HUES6 (cell line): Measurements from ENCODE around the gene BRINP1.

ENCODE experiments used
- H3K27ac ChIP-seq: 2 replicates; pipeline ENCODE4 v1.7.0; 2013; ENCODE audit warnings: low read depth, mild to moderate bottlenecking, low read length, inconsistent platforms
- H3K27me3 ChIP-seq: 2 replicates; pipeline ENCODE4 v1.6.1; 2013; ENCODE audit warnings: low read length; ENCODE audit not compliant: control insufficient read depth, insufficient read depth
- H3K36me3 ChIP-seq: 2 replicates; pipeline ENCODE4 v1.6.1; 2013; ENCODE audit warnings: low read length; ENCODE audit not compliant: control insufficient read depth, insufficient read depth
- H3K4me1 ChIP-seq: 2 replicates; pipeline ENCODE4 v1.6.1; 2013; ENCODE audit warnings: low read length; ENCODE audit not compliant: control insufficient read depth, insufficient read depth
- H3K4me3 ChIP-seq: 2 replicates; pipeline ENCODE4 v1.5.1; 2013; ENCODE audit warnings: low read depth, low read length
- H3K9ac ChIP-seq: one replicate; pipeline ENCODE4 v1.6.1; 2013; ENCODE audit warnings: mild to moderate bottlenecking, low read length
- H3K9me3 ChIP-seq: 2 replicates; pipeline ENCODE4 v1.6.1; 2013; ENCODE audit warnings: low read depth, low read length; ENCODE audit not compliant: control insufficient read depth, insufficient read depth

BRINP1 gene

GRCh38 chr9:119240546-119240945 is 128.7 kb downstream of the BRINP1 start:
- Histone ChIP-seq H3K9me3 (no peaks in the 10 kb centered on the region), H3K27ac (no peak overlapping the region), H3K9ac (no peak overlapping the region), H3K36me3 (peaks cover 4% of the 10 kb centered on the region; the same call in 1 of the 2 replicates), H3K4me1 (no peaks in the 10 kb centered on the region), H3K4me3 (no peak overlapping the region), H3K27me3 (no peaks in the 10 kb centered on the region)

GRCh38 chr9:119234636-119235035 is 134.6 kb downstream of the BRINP1 start:
- H3K4me3 ChIP-seq = no peak overlapping the region
- H3K27me3 ChIP-seq = no peaks in the 10 kb centered on the region
- peaks cover 4% of the 10 kb centered on the region; the same call in 1 of the 2 replicates for H3K36me3 ChIP-seq
- H3K9ac ChIP-seq = no peak overlapping the region
- no peaks in the 10 kb centered on the region for H3K9me3 ChIP-seq
- no peak overlapping the region for H3K27ac ChIP-seq
- H3K4me1 ChIP-seq = no peaks in the 10 kb centered on the region

GRCh38 chr9:119227422-119227821 is 141.8 kb downstream of the BRINP1 start:
- Histone ChIP-seq H3K9ac (no peak overlapping the region), H3K4me1 (no peaks in the 10 kb centered on the region), H3K27ac (no peak overlapping the region), H3K27me3 (no peaks in the 10 kb centered on the region), H3K36me3 (no peaks in the 10 kb centered on the region), H3K4me3 (no peak overlapping the region), H3K9me3 (no peaks in the 10 kb centered on the region)

- Histone ChIP-seq H3K36me3 (no peaks in the 10 kb centered on the region), H3K27me3 (no peaks in the 10 kb centered on the region), H3K4me1 (no peaks in the 10 kb centered on the region), H3K27ac (no peak overlapping the region), H3K9ac (no peak overlapping the region), H3K4me3 (no peak overlapping the region), H3K9me3 (no peaks in the 10 kb centered on the region)
Measured at GRCh38 chr9:119224431-119224830, 144.8 kb downstream of the BRINP1 start.

- H3K4me1 ChIP-seq = no peaks in the 10 kb centered on the region
- no peaks in the 10 kb centered on the region for H3K36me3 ChIP-seq
- H3K4me3 ChIP-seq = no peak overlapping the region
- no peak overlapping the region for H3K27ac ChIP-seq
- H3K27me3 ChIP-seq = no peaks in the 10 kb centered on the region
- no peak overlapping the region for H3K9ac ChIP-seq
- no peaks in the 10 kb centered on the region for H3K9me3 ChIP-seq
Measured at GRCh38 chr9:119221276-119221675, 148.0 kb downstream of the BRINP1 start.

- Histone ChIP-seq H3K4me1 (no peaks in the 10 kb centered on the region), H3K9me3 (no peaks in the 10 kb centered on the region), H3K9ac (no peak overlapping the region), H3K4me3 (no peak overlapping the region), H3K36me3 (peaks cover 5% of the 10 kb centered on the region; the same call in 1 of the 2 replicates), H3K27me3 (no peaks in the 10 kb centered on the region), H3K27ac (no peak overlapping the region)
Measured at GRCh38 chr9:119218293-119218692, 150.9 kb downstream of the BRINP1 start.

- H3K27ac ChIP-seq = no peak overlapping the region
- H3K36me3 ChIP-seq = peaks cover 5% of the 10 kb centered on the region; the same call in 1 of the 2 replicates
- no peak overlapping the region for H3K9ac ChIP-seq
- H3K27me3 ChIP-seq = no peaks in the 10 kb centered on the region
- H3K4me1 ChIP-seq = no peaks in the 10 kb centered on the region
- H3K4me3 ChIP-seq = no peak overlapping the region
- no peaks in the 10 kb centered on the region for H3K9me3 ChIP-seq
Measured at GRCh38 chr9:119216651-119217331, 152.4 kb downstream of the BRINP1 start.

- Histone ChIP-seq H3K4me1 (no peaks in the 10 kb centered on the region), H3K4me3 (no peak overlapping the region), H3K27me3 (no peaks in the 10 kb centered on the region), H3K36me3 (peaks cover 5% of the 10 kb centered on the region; the same call in 1 of the 2 replicates), H3K9ac (no peak overlapping the region), H3K27ac (no peak overlapping the region), H3K9me3 (no peaks in the 10 kb centered on the region)
Measured at GRCh38 chr9:119215651-119216050, 153.6 kb downstream of the BRINP1 start.

GRCh38 chr9:119213471-119213870 is 155.8 kb downstream of the BRINP1 start:
- Histone ChIP-seq H3K4me3 (no peak overlapping the region), H3K36me3 (peaks cover 7% of the 10 kb centered on the region; the same call in 1 of the 2 replicates), H3K9me3 (no peaks in the 10 kb centered on the region), H3K27me3 (no peaks in the 10 kb centered on the region), H3K4me1 (no peaks in the 10 kb centered on the region), H3K27ac (no peak overlapping the region), H3K9ac (no peak overlapping the region)

GRCh38 chr9:119197893-119198607 is 171.2 kb downstream of the BRINP1 start:
- Histone ChIP-seq H3K27me3 (no peaks in the 10 kb centered on the region), H3K4me1 (peaks cover 13% of the 10 kb centered on the region), H3K9me3 (no peaks in the 10 kb centered on the region), H3K4me3 (no peak overlapping the region), H3K36me3 (no peaks in the 10 kb centered on the region), H3K9ac (no peak overlapping the region), H3K27ac (no peak overlapping the region)

GRCh38 chr9:119195521-119195920 is 173.7 kb downstream of the BRINP1 start:
- no peak overlapping the region for H3K9ac ChIP-seq
- no peak overlapping the region for H3K4me3 ChIP-seq
- H3K36me3 ChIP-seq = no peaks in the 10 kb centered on the region
- H3K9me3 ChIP-seq = no peaks in the 10 kb centered on the region
- no peak overlapping the region for H3K27ac ChIP-seq
- H3K4me1 ChIP-seq = peaks cover 13% of the 10 kb centered on the region
- no peaks in the 10 kb centered on the region for H3K27me3 ChIP-seq
